Parathyroid adenoma (tissue), 2 donors: ENCODE measurements around the gene ITGA11.
A peak's percentile ranks its signal among the peaks of the same experiment; 100 is the strongest.

Experiments used
- H2AFZ ChIP-seq: fragments of 300-600 bp; sonication (generic); one replicate; pipeline ENCODE4 v1.7.0; 2017; ENCODE audit warnings: antibody characterized with exemption, mild to moderate bottlenecking
- H3K27ac ChIP-seq: fragments of 300-600 bp; sonication (generic); one replicate; pipeline ENCODE4 v1.7.0; 2017
- H3K27me3 ChIP-seq: fragments of 300-600 bp; sonication (generic); one replicate; pipeline ENCODE4 v1.7.0; 2017; ENCODE audit warnings: low read length; ENCODE audit not compliant: control insufficient read depth, insufficient read depth
- H3K36me3 ChIP-seq: fragments of 300-600 bp; sonication (generic); one replicate; pipeline ENCODE4 v1.7.0; 2017; ENCODE audit warnings: low read length; ENCODE audit not compliant: control insufficient read depth, insufficient read depth
- H3K4me1 ChIP-seq: fragments of 300-600 bp; sonication (generic); one replicate; pipeline ENCODE4 v1.7.0; 2017; ENCODE audit warnings: control low read depth
- H3K4me2 ChIP-seq: fragments of 300-600 bp; sonication (generic); one replicate; pipeline ENCODE4 v1.7.0; 2017; ENCODE audit warnings: low read length
- H3K4me3 ChIP-seq: fragments of 300-600 bp; sonication (generic); one replicate; pipeline ENCODE4 v1.7.0; 2017; ENCODE audit warnings: low read depth, low read length
- H3K79me2 ChIP-seq: fragments of 300-600 bp; sonication (generic); one replicate; pipeline ENCODE4 v1.7.0; 2017; ENCODE audit warnings: control low read depth
- H3K9ac ChIP-seq: fragments of 300-600 bp; sonication (generic); one replicate; pipeline ENCODE4 v1.7.0; 2017; ENCODE audit warnings: mild to moderate bottlenecking
- H3K9me3 ChIP-seq: fragments of 300-600 bp; sonication (generic); one replicate; pipeline ENCODE4 v1.7.0; 2017; ENCODE audit warnings: low read length; ENCODE audit not compliant: control insufficient read depth
- CTCF ChIP-seq: fragments of 300-600 bp; sonication (generic); IDR thresholded peaks from one replicate; pipeline ENCODE4 v1.7.0; 2017; ENCODE audit warnings: antibody characterized with exemption, mild to moderate bottlenecking
- donor health status: primary hyperparathyroidism.

The ITGA11 gene

GRCh38 chr15:68285259-68285980 lies 146.5 kb downstream of the ITGA11 start:
- TF ChIP-seq CTCF, result no peak
- H3K4me3 ChIP-seq, result no peak overlapping the region
- H3K36me3 ChIP-seq, result no peaks in the 10 kb centered on the region
- peaks cover 29% of the 10 kb centered on the region for H3K79me2 ChIP-seq
- H2AFZ ChIP-seq, result no peak overlapping the region
- no peaks in the 10 kb centered on the region for H3K9me3 ChIP-seq
- no peak overlapping the region for H3K4me2 ChIP-seq
- no peak overlapping the region for H3K9ac ChIP-seq
- no peaks in the 10 kb centered on the region for H3K27me3 ChIP-seq
- peaks cover 3% of the 10 kb centered on the region for H3K4me1 ChIP-seq
- H3K27ac ChIP-seq, result no peak overlapping the region

GRCh38 chr15:68284616-68285258 lies 147.2 kb downstream of the ITGA11 start:
- no peak overlapping the region for H3K9ac ChIP-seq
- peaks cover 6% of the 10 kb centered on the region for H3K4me1 ChIP-seq
- no peak overlapping the region for H3K27ac ChIP-seq
- no peak overlapping the region for H3K4me3 ChIP-seq
- no peaks in the 10 kb centered on the region for H3K27me3 ChIP-seq
- H3K36me3 ChIP-seq, result no peaks in the 10 kb centered on the region
- TF ChIP-seq CTCF, result no peak
- no peak overlapping the region for H2AFZ ChIP-seq
- H3K4me2 ChIP-seq, result no peak overlapping the region
- H3K9me3 ChIP-seq, result no peaks in the 10 kb centered on the region
- peaks cover 34% of the 10 kb centered on the region for H3K79me2 ChIP-seq

- peaks cover 6% of the 10 kb centered on the region for H3K4me1 ChIP-seq
- H2AFZ ChIP-seq, result no peak overlapping the region
- H3K4me2 ChIP-seq, result no peak overlapping the region
- no peak overlapping the region for H3K4me3 ChIP-seq
- H3K27me3 ChIP-seq, result no peaks in the 10 kb centered on the region
- TF ChIP-seq CTCF, result no peak
- no peak overlapping the region for H3K27ac ChIP-seq
- H3K9me3 ChIP-seq, result no peaks in the 10 kb centered on the region
- H3K36me3 ChIP-seq, result no peaks in the 10 kb centered on the region
- H3K79me2 ChIP-seq, result peaks cover 39% of the 10 kb centered on the region
- H3K9ac ChIP-seq, result no peak overlapping the region
Measured at GRCh38 chr15:68283401-68283800, 148.6 kb downstream of the ITGA11 start.

GRCh38 chr15:68281008-68281407 lies 151.0 kb downstream of the ITGA11 start:
- Histone ChIP-seq H3K4me2 (peak overlapping the region; percentile 74), H3K9me3 (no peaks in the 10 kb centered on the region), H3K27ac (no peak overlapping the region), H3K36me3 (no peaks in the 10 kb centered on the region), H2AFZ (no peak overlapping the region), H3K27me3 (no peaks in the 10 kb centered on the region), H3K79me2 (peaks cover 35% of the 10 kb centered on the region), H3K9ac (no peak overlapping the region), H3K4me1 (peaks cover 6% of the 10 kb centered on the region), H3K4me3 (no peak overlapping the region)
- TF ChIP-seq CTCF, result no peak
